SK-N-SH treated with all-trans-retinoic acid at 6 μM for 48 hours (cell line): ENCODE measurements around the gene GPBAR1.

ENCODE experiments used
- ARNTL ChIP-seq: fragments of 450-650 bp; formaldehyde crosslinking; IDR thresholded peaks from 2 replicates; pipeline ENCODE4 v1.5.0; 2020; ENCODE audit warnings: low read depth, mild to moderate bottlenecking, moderate library complexity, borderline replicate concordance
- CSDC2 ChIP-seq: fragments of 250-450 bp; sonication (Bioruptor Pico); IDR thresholded peaks from 2 replicates; pipeline ENCODE4 v1.5.0; 2020; ENCODE audit warnings: mild to moderate bottlenecking, moderate library complexity
- OSR1 ChIP-seq: fragments of 250-450 bp; sonication (Bioruptor Pico); IDR thresholded peaks from 2 replicates; pipeline ENCODE4 v1.8.0; 2022; ENCODE audit warnings: moderate library complexity, mild to moderate bottlenecking, inconsistent platforms
- PATZ1 ChIP-seq: fragments of 250-450 bp; sonication (Bioruptor Pico); IDR thresholded peaks from 2 replicates; pipeline ENCODE4 v1.8.0; 2020; ENCODE audit warnings: mild to moderate bottlenecking, moderate library complexity, borderline replicate concordance
- PPARA ChIP-seq: fragments of 250-450 bp; sonication (Bioruptor Pico); IDR thresholded peaks from 2 replicates; pipeline ENCODE4 v1.5.0; 2020; ENCODE audit warnings: mild to moderate bottlenecking, borderline replicate concordance
- RARB ChIP-seq: fragments of 250-450 bp; sonication (Bioruptor Pico); IDR thresholded peaks from 2 replicates; pipeline ENCODE4 v1.8.0; 2021; ENCODE audit warnings: mild to moderate bottlenecking, moderate library complexity
- TCF4 ChIP-seq: fragments of 250-450 bp; sonication (Bioruptor Pico); IDR thresholded peaks from 2 replicates; pipeline ENCODE4 v1.8.0; 2021; ENCODE audit warnings: mild to moderate bottlenecking, moderate library complexity, borderline replicate concordance
- TSHZ2 ChIP-seq: fragments of 250-450 bp; sonication (Bioruptor Pico); IDR thresholded peaks from 2 replicates; pipeline ENCODE4 v1.5.0; 2020; ENCODE audit warnings: mild to moderate bottlenecking, moderate library complexity
- ZNF8 ChIP-seq: fragments of 450-650 bp; formaldehyde crosslinking; IDR thresholded peaks from 2 replicates; pipeline ENCODE4 v1.5.0; 2020; ENCODE audit warnings: mild to moderate bottlenecking, moderate library complexity

- TF ChIP-seq RARB (CRISPR knock-in tag), result no peak
- TF ChIP-seq PATZ1 (CRISPR knock-in tag), result no peak
- TF ChIP-seq PPARA (CRISPR knock-in tag), result no peak
- TF ChIP-seq ARNTL (CRISPR knock-in tag), result no peak
- no peak for TF ChIP-seq ZNF8 (CRISPR knock-in tag)
- TF ChIP-seq TCF4 (CRISPR knock-in tag), result no peak
- TF ChIP-seq CSDC2 (CRISPR knock-in tag), result no peak
- no peak for TF ChIP-seq OSR1
- TF ChIP-seq TSHZ2 (CRISPR knock-in tag), result no peak
Observed at GRCh38 chr2:218249691-218250090, 11.1 kb upstream of the GPBAR1 start.
